ENCODE measurements around the gene F13A1.
"Not testable (repeated sequence)": the region's sequence is repeated elsewhere in the genome, so short reads cannot be mapped to it uniquely, and the experiment has no call there.

F13A1 gene

GRCh38 chr6:6317825-6318733, 2.4 kb downstream of the F13A1 start:
- no peak for DNase-seq (ENCODE audit: low spot score)

- DNase-seq (ENCODE audit: low spot score) = no peak
Measured at GRCh38 chr6:6317386-6317785, 3.1 kb downstream of the F13A1 start.

GRCh38 chr6:6315660-6316059, 4.8 kb downstream of the F13A1 start:
- DNase-seq (ENCODE audit: low spot score) = peak; percentile 58

GRCh38 chr6:6314596-6314995, 5.9 kb downstream of the F13A1 start:
- DNase-seq (ENCODE audit: low spot score) = no peak

GRCh38 chr6:6312901-6313441, 7.5 kb downstream of the F13A1 start:
- no peak for DNase-seq (ENCODE audit: low spot score)

- DNase-seq (ENCODE audit: low spot score) = no peak
Measured at GRCh38 chr6:6305575-6305974, 14.9 kb downstream of the F13A1 start.

- DNase-seq (ENCODE audit: low spot score) = not testable (repeated sequence)
Measured at GRCh38 chr6:6300383-6300782, 20.1 kb downstream of the F13A1 start.

GRCh38 chr6:6293317-6293716, 27.1 kb downstream of the F13A1 start:
- DNase-seq (ENCODE audit: low spot score) = no peak

GRCh38 chr6:6287415-6287814, 33.0 kb downstream of the F13A1 start:
- no peak for DNase-seq (ENCODE audit: low spot score)

- no peak for DNase-seq (ENCODE audit: low spot score)
Measured at GRCh38 chr6:6285679-6286078, 34.8 kb downstream of the F13A1 start.

- no peak for DNase-seq (ENCODE audit: low spot score)
Measured at GRCh38 chr6:6284221-6284966, 36.1 kb downstream of the F13A1 start.

- no peak for DNase-seq (ENCODE audit: low spot score)
Measured at GRCh38 chr6:6283746-6284145, 36.7 kb downstream of the F13A1 start.

GRCh38 chr6:6282716-6283115, 37.7 kb downstream of the F13A1 start:
- no peak for DNase-seq (ENCODE audit: low spot score)

- no peak for DNase-seq (ENCODE audit: low spot score)
Measured at GRCh38 chr6:6277413-6277812, 43.0 kb downstream of the F13A1 start.

GRCh38 chr6:6270948-6271535, 49.4 kb downstream of the F13A1 start:
- no peak for DNase-seq (ENCODE audit: low spot score)

GRCh38 chr6:6260196-6260722, 60.2 kb downstream of the F13A1 start:
- no peak for DNase-seq (ENCODE audit: low spot score)

- DNase-seq (ENCODE audit: low spot score) = no peak
Measured at GRCh38 chr6:6256886-6257285, 63.6 kb downstream of the F13A1 start.

- no peak for DNase-seq (ENCODE audit: low spot score)
Measured at GRCh38 chr6:6256259-6256658, 64.2 kb downstream of the F13A1 start.

- DNase-seq (ENCODE audit: low spot score) = no peak
Measured at GRCh38 chr6:6251555-6252280, 68.7 kb downstream of the F13A1 start.

- no peak for DNase-seq (ENCODE audit: low spot score)
Measured at GRCh38 chr6:6248651-6249050, 71.8 kb downstream of the F13A1 start.

- DNase-seq (ENCODE audit: low spot score) = no peak
Measured at GRCh38 chr6:6246544-6246943, 73.9 kb downstream of the F13A1 start.

GRCh38 chr6:6244624-6245023, 75.8 kb downstream of the F13A1 start:
- no peak for DNase-seq (ENCODE audit: low spot score)

Data from ecto neural progenitor cell (in vitro differentiated cells).